ENCODE data around the gene SNTG2. TPM values are rescaled to one million over a fixed set of nuclear protein-coding genes. Genes with fewer than 3 reads are reported as not detected.
"Not testable (repeated sequence)": the region's sequence is repeated elsewhere in the genome, so short reads cannot be mapped to it uniquely, and the experiment has no call there.

SNTG2 gene
- total RNA-seq, 2 experiments from 2014 or later, result 0.13 TPM; not detected in 1

- Mint-ChIP-seq H3K4me1 (no peaks in the 10 kb centered on the region), H3K4me3 (no peak overlapping the region), H3K27ac (no peak overlapping the region), H3K9me3 (peaks cover 2% of the 10 kb centered on the region), H3K36me3 (ENCODE audit: low read depth) (no peaks in the 10 kb centered on the region), H3K27me3 (no peaks in the 10 kb centered on the region)
- ChIA-PET CTCF (interaction anchor here (0.6 kb wide), 1 partner anchor 151 kb away, joined by 3 read pairs; no protein-coding TSS in a partner anchor), POLR2A (no interaction called here)
- DNase-seq, result no peak
Observed at GRCh38 chr2:1406434-1406833, 455.8 kb downstream of the SNTG2 start.

GRCh38 chr2:1407950-1408675 is 457.5 kb downstream of the SNTG2 start:
- ChIA-PET POLR2A (no interaction called here), CTCF (no interaction called here)
- Mint-ChIP-seq H3K4me1 (no peaks in the 10 kb centered on the region), H3K9me3 (peaks cover 2% of the 10 kb centered on the region), H3K27ac (no peak overlapping the region), H3K36me3 (ENCODE audit: low read depth) (no peaks in the 10 kb centered on the region), H3K27me3 (no peaks in the 10 kb centered on the region), H3K4me3 (no peak overlapping the region)
- DNase-seq, result no peak

- ChIA-PET POLR2A (no interaction called here), CTCF (no interaction called here)
- no peak for DNase-seq
- no peaks in the 10 kb centered on the region for H3K4me1 Mint-ChIP-seq
- no peaks in the 10 kb centered on the region for H3K9me3 Mint-ChIP-seq
- no peaks in the 10 kb centered on the region for H3K36me3 Mint-ChIP-seq (ENCODE audit: low read depth)
- no peak within 1 kb of the TSS for H3K4me3 Mint-ChIP-seq
- no peaks in the 10 kb centered on the region for H3K27me3 Mint-ChIP-seq
- H3K27ac Mint-ChIP-seq, result no peak within 1 kb of the TSS
Observed at GRCh38 chr2:1413156-1413710, 462.6 kb downstream of the SNTG2 start, which contains the start of gene TPO. TSS of gene TPO (plus strand) at chr2:1413463. CDS start at chr2:1414409, 946 bp downstream.

- ChIA-PET CTCF (no interaction called here), POLR2A (no interaction called here)
- Mint-ChIP-seq H3K4me1 (no peaks in the 10 kb centered on the region), H3K27me3 (no peaks in the 10 kb centered on the region), H3K27ac (no peak overlapping the region), H3K9me3 (no peaks in the 10 kb centered on the region), H3K4me3 (no peak overlapping the region), H3K36me3 (ENCODE audit: low read depth) (no peaks in the 10 kb centered on the region)
- DNase-seq, result no peak
Observed at GRCh38 chr2:1414121-1414520, 463.5 kb downstream of the SNTG2 start.

GRCh38 chr2:1414901-1415300 is 464.3 kb downstream of the SNTG2 start:
- POLR2A ChIA-PET; CTCF ChIA-PET; DNase-seq; H3K4me3 Mint-ChIP-seq; H3K4me1 Mint-ChIP-seq; H3K36me3 Mint-ChIP-seq (ENCODE audit: low read depth); H3K9me3 Mint-ChIP-seq; H3K27me3 Mint-ChIP-seq; H3K27ac Mint-ChIP-seq: not testable (repeated sequence)

- no peaks in the 10 kb centered on the region for H3K4me1 Mint-ChIP-seq
- ChIA-PET POLR2A (no interaction called here), CTCF (no interaction called here)
- no peaks in the 10 kb centered on the region for H3K9me3 Mint-ChIP-seq
- DNase-seq, result no peak
- H3K4me3 Mint-ChIP-seq, result no peak overlapping the region
- H3K27me3 Mint-ChIP-seq, result no peaks in the 10 kb centered on the region
- H3K36me3 Mint-ChIP-seq (ENCODE audit: low read depth), result no peaks in the 10 kb centered on the region
- H3K27ac Mint-ChIP-seq, result no peak overlapping the region
Observed at GRCh38 chr2:1415501-1415900, 464.9 kb downstream of the SNTG2 start.
